HL-60/S4 treated with phorbol 12-myristate 13-acetate at 8.2 ng/mL for 4 days and 3 days (cell line): ENCODE data around the gene SPR.

Experiments
- in situ Hi-C: fragments of 300-500 bp; cut with MboI; formaldehyde crosslinking; loops from 2 replicates; pipeline ENCODE4 v1.15.0; 2022; ENCODE audit warnings: low sequenced_read_pairs

The SPR gene

GRCh38 chr2:72927619-72928550 lies 40.7 kb downstream of the SPR start:
- in situ Hi-C loops, result no loop called here

DNA sequence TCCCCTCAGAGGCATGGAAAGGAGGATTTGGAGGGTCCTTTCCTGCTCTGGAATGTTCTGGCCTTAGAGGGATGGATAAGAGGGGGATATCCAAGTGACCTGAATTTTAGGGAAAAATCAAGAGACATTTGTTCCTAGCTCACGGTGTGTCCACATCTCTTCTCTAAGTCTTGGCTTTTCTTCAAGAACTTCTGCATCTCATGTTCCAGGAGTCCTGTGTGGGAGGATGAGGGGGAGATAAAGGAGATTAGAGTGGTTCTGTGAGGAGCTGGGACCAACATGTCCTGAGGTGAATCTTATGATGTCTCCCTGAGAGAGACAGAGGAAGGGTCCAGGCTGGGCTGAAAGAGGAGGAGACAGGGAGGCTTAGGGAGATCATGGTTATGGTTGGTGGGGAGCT lies 41.8 kb downstream of the SPR start:
- in situ Hi-C loops, result no loop called here

DNA sequence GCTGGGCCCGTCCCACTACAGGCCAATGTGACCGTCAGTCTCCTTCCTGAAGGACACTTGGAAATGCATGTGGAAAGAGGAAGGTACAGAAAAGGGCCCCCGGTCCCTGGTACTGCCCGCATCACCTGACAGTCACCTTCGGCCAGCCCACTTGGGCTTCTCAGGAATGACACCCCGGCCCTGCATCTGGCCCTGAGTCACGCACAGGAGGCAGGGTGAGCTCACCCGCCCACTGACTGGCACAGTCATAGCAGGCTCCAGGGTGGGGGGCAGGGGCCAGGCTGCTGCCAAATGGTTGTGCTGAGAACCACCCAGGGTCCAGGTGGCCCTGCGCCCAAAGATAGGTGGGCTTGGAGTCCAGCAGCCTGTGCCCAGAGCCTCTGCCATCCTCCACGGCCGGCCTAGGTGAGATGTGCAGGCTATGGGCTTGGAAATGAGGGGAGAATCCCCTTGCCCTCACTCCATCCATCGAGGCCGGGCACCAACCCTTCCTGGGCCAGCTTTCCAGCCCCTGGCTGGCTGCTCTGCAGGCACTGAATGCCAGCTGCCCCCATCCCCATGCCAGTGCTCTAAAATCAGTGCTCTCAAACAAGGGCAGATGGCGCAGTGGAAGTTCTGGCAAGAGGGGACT lies 44.2 kb downstream of the SPR start:
- in situ Hi-C loops, result no loop called here

GRCh38 chr2:72932045-72932740 lies 45.0 kb downstream of the SPR start:
- in situ Hi-C loops, result no loop called here

GRCh38 chr2:72932805-72933204 lies 45.6 kb downstream of the SPR start:
- in situ Hi-C loops, result no loop called here

DNA sequence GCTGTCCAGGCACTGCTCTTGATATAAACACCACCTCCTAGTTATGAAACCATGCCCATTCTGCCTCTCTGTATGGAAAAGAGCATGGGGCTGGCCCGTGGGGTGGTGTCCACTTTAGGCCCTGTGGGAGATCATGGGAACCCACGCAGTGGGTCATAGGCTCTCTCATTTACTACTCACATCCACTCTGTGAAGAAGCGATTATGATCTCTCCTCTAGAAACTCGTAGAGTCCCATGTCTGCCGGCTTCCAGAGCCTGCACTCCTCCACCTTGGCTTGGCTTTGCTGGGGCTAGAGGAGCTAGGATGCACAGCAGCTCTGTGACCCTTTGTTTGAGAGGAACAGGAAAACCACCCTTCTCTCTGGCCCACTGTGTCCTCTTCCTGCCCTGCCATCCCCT lies 46.0 kb downstream of the SPR start:
- in situ Hi-C loops, result no loop called here

- in situ Hi-C loops, result no loop called here
These were observed 46.5 kb downstream of the SPR start for GRCh38 chr2:72933646-72934151.

DNA sequence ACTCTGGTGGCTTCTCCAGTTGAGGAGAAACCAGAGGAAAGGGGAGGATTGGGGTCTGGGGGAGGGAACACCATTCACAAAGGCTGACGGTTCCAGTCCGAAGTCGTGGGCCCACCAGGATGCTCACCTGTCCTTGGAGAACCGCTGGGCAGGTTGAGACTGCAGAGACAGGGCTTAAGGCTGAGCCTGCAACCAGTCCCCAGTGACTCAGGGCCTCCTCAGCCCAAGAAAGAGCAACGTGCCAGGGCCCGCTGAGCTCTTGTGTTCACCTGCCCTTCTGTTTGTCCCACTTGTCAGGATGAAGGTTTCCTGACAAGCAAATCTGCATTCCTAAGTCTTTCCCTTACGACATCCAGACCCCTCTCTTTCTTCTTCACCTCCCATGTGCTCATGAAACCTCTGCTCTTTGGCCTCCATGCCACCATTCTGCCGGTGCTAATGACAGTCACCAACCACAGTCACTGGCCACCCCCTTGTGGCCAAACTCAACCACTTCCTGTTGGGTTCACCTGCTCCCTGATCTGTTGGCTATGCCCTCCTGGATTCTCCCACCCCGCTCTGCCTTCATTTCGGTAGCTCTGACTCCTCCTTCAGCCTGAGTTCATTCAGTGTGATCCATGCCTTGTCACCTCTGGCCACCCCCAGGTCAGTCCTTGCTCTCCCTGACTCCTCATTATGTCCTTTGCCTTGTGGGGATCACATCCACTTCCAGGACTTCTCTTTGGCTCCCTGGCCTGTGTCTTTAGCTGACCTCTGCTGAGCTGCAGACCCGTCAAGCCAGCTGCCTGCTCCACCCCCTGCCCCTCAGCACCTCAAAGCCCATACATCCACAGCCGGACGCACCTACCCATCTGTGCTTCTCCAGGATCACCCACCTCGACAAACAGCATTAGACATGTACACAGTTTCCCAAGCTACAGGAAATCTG lies 47.7 kb downstream of the SPR start:
- in situ Hi-C loops, result no loop called here

DNA sequence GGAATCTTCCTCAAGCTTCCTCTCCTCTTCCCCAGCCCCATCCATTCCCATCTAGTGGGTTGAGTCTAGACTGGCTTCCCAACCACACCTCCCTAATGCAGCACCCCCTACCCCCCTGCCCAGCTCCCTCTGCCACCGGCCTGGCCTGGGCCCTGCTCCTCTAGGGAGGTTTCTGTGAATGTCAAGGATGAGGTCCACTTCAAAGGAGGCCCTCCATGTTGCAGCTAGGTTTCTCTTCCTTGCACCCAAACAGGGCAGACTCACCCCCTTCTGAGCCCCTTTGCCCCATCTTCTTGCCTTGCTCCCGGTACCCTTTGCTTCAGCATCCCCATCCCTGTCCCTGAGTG lies 48.4 kb downstream of the SPR start:
- in situ Hi-C loops, result no loop called here

- in situ Hi-C loops, result no loop called here
These were observed 49.6 kb downstream of the SPR start for GRCh38 chr2:72936660-72937355.

GRCh38 chr2:72937356-72937669 lies 50.1 kb downstream of the SPR start:
- in situ Hi-C loops, result no loop called here

- in situ Hi-C loops, result no loop called here
These were observed 51.2 kb downstream of the SPR start for GRCh38 chr2:72938455-72938854.

GRCh38 chr2:72940361-72940760 lies 53.2 kb downstream of the SPR start:
- in situ Hi-C loops, result no loop called here

DNA sequence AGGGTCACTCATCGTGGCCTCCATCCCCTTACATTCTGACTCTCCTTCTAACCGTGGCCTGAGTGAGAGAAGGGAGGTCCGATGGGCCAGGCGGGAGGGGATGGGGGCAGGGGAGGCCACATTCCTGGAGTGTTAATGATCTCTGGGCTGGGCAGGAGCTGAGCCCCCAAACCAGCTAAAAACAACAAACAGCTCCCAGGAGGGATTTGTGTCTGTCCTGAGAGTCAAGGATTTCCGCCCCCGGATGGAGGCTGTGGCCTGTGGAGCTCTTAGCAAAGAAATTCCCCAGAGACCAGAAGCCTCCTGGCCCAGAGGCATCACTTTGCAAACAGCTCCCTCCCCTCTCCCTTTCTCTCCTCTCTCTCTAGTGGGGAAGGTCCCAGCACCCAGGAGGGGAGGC lies 53.6 kb downstream of the SPR start:
- in situ Hi-C loops, result no loop called here
